COLO829 (cell line): ENCODE measurements around the gene KCNQ5.

Source experiments
- DNase-seq: peaks from one replicate; pipeline ENCODE4 v3.0.0; 2012; ENCODE audit warnings: low spot score

The KCNQ5 gene

DNA sequence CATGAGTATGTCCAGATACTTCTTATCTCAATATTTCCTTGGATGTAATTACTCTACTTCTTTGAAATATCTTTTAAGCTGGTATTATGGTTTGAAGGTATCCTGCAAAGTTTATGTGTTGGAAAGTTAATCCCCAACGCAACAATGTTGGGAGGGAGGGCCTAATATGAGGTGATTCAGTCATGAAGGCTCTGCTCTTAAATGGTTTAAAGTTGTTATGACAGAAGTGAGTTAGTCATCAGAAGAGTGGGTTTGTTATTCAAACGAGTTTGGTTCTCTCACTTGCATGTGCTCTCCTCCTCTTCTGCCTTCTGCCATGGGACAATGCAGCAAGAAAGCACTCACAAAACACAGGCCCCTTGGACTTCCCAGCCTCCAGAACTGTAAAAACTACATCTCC, 176.3 kb downstream of the KCNQ5 start:
- no peak for DNase-seq

DNA sequence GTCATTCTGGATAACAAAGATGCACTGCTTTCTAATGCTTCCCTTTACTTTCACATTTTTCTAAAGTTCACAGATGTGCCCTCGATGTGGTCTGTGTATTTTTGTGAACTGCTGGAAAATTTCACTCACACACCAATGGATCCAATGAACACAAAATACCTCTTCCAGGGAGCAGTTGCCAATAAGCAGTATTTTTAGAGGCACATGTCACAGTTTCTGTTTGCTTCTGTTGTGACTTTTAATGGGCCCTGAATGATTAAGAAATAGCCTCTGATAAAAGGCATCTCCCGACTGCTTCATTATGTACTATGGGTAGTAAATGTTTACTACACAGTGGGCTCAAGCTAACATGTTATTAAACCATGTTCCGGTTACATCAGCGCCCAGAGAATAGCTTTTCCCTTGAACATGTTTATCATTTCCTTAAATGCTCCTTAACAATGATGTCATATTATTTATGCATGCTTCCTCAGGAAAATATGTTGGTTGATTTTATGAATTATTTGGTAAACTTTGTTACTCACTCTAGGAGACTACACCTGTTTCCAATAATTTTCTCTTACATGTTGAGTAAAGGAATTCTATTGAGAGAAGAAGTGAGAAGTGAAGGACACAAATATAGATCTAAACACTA, 188.0 kb downstream of the KCNQ5 start:
- DNase-seq = no peak

DNA sequence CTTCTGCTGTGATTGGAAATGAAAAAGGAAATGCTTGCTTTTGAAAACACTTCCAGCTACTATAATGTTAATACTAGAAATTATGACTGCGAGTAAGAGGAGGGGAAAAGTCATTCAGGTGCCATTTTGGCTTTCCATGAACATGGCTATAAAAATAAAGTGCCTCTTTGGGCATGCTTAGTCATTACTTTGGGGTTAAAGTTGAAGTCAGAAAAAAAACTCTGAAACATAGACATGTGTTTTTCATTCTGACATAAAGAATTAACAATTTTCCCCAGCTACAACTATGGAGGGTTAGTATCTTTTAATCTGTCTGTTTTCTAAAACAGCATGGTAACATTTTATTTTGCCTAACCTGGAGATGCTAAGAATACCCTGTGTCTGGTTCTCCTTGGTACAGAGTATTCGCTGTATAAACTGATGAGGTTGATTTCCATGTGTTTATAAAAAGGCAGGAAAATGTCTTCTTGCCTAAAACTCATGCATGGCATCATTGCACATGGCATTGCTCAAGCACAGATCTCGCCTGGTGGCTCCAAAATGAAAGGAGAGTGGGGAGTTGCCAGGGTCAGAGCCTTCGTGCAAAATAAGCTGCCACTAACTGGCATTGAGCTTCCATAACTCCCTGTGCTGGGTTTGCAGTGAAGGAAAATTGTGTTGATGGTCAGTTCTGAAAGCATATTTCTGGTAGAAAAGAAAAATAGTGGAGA, 188.9 kb downstream of the KCNQ5 start:
- no peak for DNase-seq

GRCh38 chr6:72811971-72812421, 190.1 kb downstream of the KCNQ5 start:
- peak; percentile 48 for DNase-seq

GRCh38 chr6:72813807-72814596, 192.1 kb downstream of the KCNQ5 start:
- DNase-seq = no peak

- no peak for DNase-seq
Observed at GRCh38 chr6:72816022-72816421, 194.2 kb downstream of the KCNQ5 start.

DNA sequence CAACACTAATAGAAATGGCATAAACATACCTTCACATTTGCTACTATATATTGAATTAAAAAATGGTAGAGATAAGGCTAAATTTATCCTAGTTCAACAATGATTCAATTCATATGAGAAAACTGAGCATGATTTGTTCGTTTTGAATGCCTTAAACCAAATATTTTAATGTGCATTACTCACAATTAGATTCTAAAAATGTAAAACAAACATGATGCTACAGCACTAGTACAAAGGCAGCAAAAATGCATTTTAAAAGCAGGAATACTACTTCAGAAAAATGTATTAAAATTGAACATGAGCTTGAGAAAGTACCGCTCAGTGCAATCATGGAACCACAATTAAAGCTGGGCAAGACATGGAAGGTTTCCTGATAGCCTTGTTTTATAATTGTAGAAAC, 195.3 kb downstream of the KCNQ5 start:
- no peak for DNase-seq

DNA sequence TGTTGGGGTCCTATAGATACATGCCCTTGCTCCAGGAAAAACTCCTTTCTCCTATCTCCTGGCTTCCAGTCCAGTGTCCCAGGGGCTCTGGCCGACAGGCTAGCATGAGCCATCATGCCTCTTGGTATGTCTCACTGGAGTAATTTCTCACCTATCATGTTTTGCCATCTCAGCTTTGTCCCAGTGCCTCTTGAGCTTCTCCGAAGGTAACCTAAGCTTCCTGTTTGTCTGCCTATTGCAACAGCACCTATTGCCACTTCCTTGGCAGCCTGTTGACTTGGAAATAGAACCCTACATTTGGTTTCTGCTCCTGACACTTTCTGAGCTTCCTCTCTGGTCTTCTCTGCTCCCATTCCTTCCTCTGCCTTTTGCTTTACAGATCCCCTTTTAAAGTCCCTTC, 197.7 kb downstream of the KCNQ5 start:
- DNase-seq = no peak

DNA sequence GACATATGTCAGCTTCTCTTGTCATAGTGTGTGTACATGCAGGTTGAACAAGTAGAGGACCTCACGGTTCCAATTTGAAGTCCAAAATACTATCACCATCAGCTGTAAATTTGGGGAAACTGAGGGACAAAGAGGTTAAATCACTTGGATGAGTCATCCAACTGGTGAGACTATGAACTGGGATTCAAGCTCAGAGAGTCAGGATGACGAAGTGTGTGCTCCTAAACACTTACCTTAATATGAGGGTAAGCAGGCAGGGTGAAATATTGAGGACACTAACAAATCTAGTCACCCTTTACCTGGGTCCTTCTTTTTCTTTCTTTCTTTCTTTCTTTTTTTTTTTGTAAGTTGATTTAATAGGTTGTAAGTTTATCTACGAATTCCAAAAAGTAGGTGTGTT, 198.3 kb downstream of the KCNQ5 start:
- DNase-seq = no peak

DNA sequence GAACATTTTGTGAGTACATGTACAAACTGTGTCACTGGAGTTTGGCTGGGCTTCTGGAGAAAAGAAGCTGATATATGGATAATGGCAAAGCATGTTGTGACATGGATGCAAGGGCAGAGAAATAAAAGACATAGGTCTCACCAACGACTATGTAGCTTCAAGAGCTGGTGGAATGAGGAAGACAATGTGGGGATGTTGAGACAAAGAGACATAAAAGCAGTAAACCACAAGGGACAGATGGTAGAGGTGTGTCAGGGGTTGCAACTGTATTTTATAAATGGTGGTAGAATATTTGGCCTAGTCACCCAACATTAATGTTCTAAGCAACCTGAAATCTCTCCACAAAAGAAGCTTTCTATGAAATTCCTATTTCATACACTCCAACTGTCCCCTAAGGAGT, 199.0 kb downstream of the KCNQ5 start:
- DNase-seq = no peak

DNA sequence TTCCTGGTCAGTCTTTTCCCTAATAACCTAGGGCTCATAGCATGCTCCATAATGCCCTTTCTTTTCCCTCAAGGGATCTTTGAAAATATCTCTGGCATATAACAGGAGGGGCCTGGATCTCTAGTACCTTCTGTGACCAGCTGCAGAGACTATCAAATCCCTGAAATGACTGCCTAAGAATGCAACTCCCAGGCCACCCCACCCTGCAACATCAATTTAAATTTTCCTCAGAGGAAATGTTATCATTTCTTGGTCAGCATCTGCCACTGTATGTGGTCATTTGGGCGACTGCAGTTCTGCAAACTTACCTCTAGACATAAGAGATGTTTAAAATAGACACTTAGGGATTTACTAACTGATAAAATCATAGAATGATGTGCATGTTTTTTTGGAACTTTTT, 200.2 kb downstream of the KCNQ5 start:
- DNase-seq = no peak

- DNase-seq = no peak
Observed at GRCh38 chr6:72822691-72823090, 200.8 kb downstream of the KCNQ5 start.

DNA sequence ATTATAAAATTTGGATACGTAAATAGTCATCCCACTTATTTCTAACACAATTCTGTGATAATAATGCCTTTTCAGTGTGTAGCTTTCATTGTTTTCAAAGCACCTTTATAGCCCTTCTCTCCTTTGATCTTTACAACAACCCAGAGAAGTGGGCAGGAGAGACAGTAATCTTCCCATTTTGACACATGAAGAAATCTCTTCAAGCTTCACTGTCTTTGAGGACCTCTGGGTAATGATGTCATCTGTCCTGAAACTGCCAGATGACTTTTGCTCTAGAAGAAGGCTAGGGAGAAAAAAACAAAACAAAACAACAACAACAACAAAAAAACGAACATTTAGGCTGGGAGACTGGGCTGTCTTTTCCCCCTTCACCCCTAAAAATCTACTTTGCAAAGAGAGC, 203.0 kb downstream of the KCNQ5 start:
- DNase-seq = no peak

DNA sequence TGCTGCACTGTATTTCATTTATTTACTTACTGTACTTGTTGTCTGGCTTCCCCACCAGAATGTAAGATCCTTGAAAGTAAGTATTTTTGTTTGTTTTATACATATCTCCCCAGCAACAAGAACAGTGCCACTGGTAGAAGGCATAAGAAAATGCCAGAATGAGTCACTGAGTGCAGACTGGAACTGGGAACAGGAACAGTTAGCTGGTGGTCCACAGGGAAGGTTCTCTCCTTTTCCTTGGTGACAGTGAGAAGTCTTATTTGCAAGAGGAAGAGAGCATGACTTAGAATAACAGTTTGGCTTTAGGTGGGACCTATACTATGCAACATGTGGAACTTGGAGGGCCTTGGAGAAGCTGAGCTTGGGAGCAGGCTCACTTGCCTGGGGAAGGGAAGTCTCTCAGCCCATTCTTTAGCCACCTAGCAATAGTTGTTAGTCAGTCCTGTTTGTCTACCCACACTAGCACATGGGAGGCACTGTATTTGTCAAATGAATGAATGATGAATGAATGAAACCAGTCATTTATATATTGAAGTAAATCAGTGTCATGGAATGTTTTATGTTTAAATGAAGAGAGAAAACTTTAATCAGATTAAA, 203.5 kb downstream of the KCNQ5 start:
- DNase-seq = no peak

GRCh38 chr6:72826037-72826436, 204.2 kb downstream of the KCNQ5 start:
- DNase-seq = peak; percentile 57

DNA sequence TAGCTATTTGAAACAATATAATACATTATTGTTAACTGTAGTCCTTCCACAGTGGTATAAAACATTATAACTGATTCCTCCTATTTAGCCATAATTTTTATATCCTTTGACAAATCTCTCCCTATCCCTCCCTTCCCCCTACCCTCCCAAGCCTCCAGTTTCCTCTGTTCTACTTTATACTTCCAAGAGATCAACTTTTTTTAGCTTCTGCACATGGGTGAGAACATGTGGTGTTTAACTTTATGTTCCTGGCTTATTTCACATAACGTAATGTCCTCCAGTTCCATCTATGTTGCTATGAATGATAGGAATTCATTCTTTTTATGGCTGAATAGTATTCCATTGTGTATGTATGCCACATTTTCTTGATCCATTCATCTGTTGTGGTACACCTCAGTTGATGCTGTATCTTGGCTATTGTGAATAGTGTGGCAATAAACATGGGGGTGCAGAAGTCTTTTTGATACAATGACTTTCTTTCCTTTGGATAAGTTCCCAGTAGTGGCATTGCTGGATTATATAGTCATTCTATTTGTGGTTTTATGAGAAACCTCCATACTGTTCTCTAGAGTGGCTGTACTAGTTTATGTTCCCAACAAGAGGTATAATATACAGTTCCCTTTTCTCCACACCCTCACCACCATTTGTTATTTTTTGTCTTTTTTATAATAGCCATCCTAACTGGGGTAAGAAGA, 205.0 kb downstream of the KCNQ5 start:
- DNase-seq = no peak

DNA sequence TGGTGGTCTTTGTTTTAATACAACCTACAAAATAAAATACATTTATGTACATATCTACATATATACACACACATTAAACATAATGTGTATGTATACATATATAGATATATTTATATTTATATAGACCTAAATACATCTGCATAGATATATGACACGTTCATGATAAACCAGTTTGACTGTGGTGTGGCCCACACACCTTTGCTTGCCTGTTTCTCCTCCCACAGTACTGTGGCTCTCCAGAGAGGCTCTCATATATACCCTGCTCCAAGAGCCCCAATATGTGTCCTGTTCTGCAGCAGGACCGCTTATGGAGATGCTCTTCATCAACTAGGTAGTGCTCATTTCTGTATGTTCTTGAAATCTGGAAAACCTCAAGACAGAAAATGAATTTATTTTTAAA, 207.0 kb downstream of the KCNQ5 start:
- no peak for DNase-seq

DNA sequence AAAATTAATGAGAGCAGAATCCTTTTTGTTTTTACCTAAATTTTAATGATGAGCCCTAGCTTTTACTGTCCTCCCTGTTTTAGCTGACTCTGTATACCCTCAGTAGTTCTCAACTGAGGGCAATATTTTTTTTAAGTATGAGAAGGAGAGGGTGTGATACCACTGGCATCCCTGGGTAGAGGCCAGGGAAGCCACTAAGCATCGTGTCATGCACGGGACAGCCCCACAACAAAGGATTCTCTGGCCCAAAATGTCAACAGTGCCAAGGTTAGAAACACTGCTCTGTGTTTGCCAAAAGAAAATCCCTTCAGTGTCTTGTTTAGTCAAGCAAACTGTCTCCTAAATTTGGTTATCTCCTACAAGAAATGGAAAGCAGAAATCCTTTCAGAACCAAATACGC, 210.4 kb downstream of the KCNQ5 start:
- DNase-seq = no peak

DNA sequence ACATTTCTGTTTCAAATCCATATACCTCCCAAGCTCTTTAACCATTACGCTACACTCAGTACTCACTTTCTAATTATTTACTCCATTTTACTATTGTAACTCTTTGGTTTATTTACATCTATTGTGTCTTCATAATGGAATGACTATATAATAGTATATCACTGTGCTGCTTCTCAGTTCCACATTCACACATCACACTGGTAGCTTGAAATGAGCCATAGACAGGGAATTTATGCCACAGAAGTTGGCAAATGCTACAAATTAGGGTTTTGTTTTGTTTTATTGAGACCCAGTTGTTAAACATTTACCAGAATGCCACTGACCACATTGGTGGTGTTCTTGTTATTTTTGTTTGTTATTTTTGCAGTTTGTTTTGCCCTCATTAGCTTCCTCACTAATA, 213.9 kb downstream of the KCNQ5 start:
- no peak for DNase-seq

GRCh38 chr6:72836971-72837370, 215.1 kb downstream of the KCNQ5 start:
- DNase-seq = no peak

DNA sequence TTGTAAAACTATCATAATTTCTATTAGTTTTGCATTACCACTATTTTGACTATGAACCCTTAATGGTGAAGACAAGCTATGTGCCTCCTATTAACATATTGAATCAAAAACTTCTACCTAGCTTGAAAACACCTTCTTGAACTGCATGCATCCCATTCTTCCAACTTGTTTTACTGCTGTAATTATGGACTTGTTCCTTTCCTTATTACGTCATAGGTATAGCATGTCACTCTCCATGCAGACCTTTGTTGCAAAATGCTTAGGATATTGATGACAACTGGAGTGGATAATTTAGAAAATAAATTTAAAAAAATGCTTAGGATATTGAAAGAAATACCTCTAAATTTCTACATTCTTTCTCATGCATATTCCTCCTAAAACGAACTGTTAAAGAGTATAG, 219.3 kb downstream of the KCNQ5 start:
- no peak for DNase-seq

GRCh38 chr6:72842140-72842539, 220.3 kb downstream of the KCNQ5 start:
- no peak for DNase-seq
